Ishikawa (cell line): Measurements from ENCODE around the gene TCF4.

Source experiments
- CEBPB ChIP-seq: IDR thresholded peaks from 2 replicates; pipeline ENCODE4 v1.6.1; 2012
- CREB1 ChIP-seq: IDR thresholded peaks from 2 replicates; pipeline ENCODE4 v1.6.1; 2012; ENCODE audit warnings: low read depth
- EGR1 ChIP-seq: IDR thresholded peaks from 2 replicates; pipeline ENCODE4 v1.6.1; 2012
- EP300 ChIP-seq: IDR thresholded peaks from 2 replicates; pipeline ENCODE4 v1.6.1; 2012; ENCODE audit warnings: borderline replicate concordance
- FOXM1 ChIP-seq: IDR thresholded peaks from 2 replicates; pipeline ENCODE4 v1.6.1; 2012; ENCODE audit warnings: low read depth, borderline replicate concordance
- NFIC ChIP-seq: IDR thresholded peaks from 2 replicates; pipeline ENCODE4 v1.6.1; 2012
- RAD21 ChIP-seq: IDR thresholded peaks from 2 replicates; pipeline ENCODE4 v1.6.1; 2012; ENCODE audit warnings: low read depth
- REST ChIP-seq: IDR thresholded peaks from 2 replicates; pipeline ENCODE4 v1.6.1; 2012; ENCODE audit warnings: low read depth, mild to moderate bottlenecking
- TAF1 ChIP-seq: IDR thresholded peaks from 2 replicates; pipeline ENCODE4 v1.6.1; 2012; ENCODE audit warnings: low read depth, mild to moderate bottlenecking
- TCF12 ChIP-seq: IDR thresholded peaks from 2 replicates; pipeline ENCODE4 v1.6.1; 2012; ENCODE audit warnings: low read depth
- TEAD4 ChIP-seq: IDR thresholded peaks from 2 replicates; pipeline ENCODE4 v1.6.1; 2012
- USF1 ChIP-seq: IDR thresholded peaks from 2 replicates; pipeline ENCODE4 v1.6.1; 2012
- YY1 ChIP-seq: IDR thresholded peaks from 2 replicates; pipeline ENCODE4 v1.6.1; 2012; ENCODE audit warnings: low read depth
- ZBTB7A ChIP-seq: IDR thresholded peaks from 2 replicates; pipeline ENCODE4 v1.6.1; 2012; ENCODE audit warnings: low read depth
- TF ChIP-seq, protein P1 (sequence below): IDR thresholded peaks from 2 replicates; pipeline ENCODE4 v1.6.1; 2012

TCF4 gene

DNA sequence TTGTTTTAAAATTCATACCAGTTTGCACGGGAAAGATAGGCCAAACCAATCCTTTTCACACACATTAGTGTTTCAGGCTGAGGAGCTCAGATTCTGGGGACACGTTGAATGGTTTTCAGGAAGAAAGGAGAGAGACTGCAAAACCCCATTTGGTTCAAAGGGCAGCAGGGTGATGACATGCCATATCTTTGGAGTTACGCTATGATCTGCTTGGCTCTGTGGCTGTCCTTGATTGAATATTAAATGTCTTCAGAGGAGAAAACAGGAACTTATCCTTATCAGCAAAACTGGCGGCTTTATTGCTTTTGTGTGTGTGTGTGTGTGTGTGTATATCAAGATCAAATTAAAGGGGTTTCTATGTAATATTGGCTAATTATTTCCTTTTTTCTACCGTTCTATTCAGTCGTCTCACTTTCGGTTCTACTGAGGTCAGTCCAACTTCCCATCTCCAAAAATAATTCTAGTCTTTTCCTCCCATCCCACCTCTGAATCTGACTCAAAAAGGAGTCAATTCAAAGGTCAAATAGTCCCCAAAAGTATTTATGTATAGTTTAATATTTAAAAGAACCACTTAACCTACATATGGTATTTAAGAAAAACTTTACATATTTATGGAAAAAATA lies 335.8 kb downstream of the TCF4 start:
- no peak for TF ChIP-seq CREB1

DNA sequence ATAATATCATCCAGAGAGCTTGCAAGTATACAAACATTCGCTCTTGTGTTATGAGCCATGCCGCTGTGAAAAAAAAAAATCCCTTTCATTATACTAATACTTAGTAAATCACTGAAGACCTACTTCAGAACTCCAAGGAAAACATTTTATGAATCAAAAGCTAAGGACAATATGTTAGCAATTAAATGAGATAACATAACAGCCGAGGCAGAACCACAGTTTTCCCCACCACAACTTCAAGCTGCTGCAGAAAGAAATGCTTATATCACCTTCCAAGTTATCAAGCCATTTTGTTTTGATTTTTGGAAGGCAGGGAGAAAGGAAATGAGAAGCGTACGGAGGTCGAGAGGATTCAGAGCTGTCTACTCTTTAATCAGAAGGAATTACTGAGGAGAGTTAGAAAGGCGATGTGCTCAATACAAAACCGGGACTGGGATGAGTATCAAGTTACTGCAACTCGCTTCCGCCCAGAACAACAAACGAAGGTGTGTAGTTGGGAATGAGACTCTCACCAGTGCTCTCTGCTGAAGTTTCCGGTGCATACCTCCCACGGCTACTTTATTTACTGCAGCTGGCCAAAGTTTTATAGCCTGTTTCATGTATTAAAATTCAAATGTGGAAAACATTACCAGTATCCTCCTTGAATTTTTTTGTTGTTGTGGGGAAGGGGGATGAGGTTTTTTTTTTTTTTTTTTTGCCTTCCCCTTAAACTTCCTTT lies 336.6 kb downstream of the TCF4 start:
- TF ChIP-seq ZBTB7A (no peak), TCF12 (no peak), TEAD4 (no peak), RAD21 (no peak), REST (no peak), EP300 (no peak), YY1 (no peak), USF1 (no peak)

- no peak for TF ChIP-seq YY1
Measured at GRCh38 chr18:55250768-55251173, 337.2 kb downstream of the TCF4 start.

DNA sequence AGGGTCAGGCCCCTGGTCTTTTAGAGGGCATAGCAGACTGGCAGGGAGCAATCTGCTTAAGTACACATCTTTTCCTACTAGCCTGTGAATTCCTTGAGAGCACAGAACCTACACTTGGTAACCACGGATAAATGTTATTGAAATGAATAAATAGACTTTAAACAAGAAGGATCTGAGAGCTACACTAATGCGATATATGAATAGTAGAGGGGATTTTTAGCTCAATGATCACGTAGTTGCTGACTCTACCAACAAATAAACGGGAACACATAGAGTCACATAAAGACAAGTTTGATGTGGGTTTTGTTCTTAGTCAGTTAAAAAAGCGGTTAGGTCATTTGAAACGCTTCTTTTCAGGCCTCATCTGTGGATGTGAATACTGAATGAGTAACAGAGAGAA lies 338.4 kb downstream of the TCF4 start:
- no peak for TF ChIP-seq NFIC
- TF ChIP-seq RAD21, result no peak
- no peak for TF ChIP-seq CREB1
- no peak for TF ChIP-seq ZBTB7A
- no peak for TF ChIP-seq CEBPB
- TF ChIP-seq REST, result no peak
- TF ChIP-seq FOXM1, result no peak
- TF ChIP-seq EP300, result no peak
- TF ChIP-seq TCF12, result no peak
- no peak for TF ChIP-seq TAF1
- no peak for TF ChIP-seq USF1
- TF ChIP-seq EGR1, result no peak
- TF ChIP-seq YY1, result no peak
- TF ChIP-seq TEAD4, result no peak
- TF ChIP-seq, protein P1, sequence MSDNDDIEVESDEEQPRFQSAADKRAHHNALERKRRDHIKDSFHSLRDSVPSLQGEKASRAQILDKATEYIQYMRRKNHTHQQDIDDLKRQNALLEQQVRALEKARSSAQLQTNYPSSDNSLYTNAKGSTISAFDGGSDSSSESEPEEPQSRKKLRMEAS, result no peak

DNA sequence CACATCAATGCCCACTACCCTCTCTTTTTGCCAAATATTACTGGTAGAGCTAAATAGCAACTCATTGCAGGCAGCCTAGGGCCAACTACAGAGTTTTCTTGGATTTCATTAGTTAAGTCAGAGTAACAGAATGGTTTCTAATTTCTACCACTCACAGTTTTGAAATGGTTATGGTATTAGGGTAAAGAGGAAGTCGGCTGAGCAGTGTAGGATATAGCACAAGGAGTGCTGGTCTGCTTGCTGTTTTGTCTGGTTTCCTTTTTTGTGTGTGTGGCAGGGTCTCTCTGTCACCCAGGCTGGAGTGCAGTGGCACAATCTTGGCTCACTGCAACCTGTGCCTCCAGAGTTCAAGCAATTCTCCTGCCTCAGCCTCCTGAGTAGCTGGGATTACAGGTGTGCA lies 339.5 kb downstream of the TCF4 start:
- no peak for TF ChIP-seq USF1

DNA sequence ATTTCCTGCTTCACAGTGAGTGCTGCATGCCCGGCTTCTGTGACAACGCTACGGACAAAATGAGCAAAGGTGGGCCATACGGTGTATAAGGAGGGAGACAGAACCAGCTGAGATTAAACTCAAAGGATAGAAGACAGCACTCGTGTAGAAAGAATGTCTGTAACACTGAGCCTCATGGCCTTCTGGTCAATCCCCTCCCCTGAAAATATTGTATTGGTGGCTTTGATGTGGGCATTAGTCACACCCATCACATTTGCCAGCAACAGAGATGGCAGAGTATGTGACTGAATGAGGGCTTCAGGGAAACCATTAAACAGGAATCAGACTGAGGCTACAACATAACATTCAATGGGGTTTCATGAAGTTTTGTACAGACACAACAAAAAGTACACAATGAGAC lies 341.0 kb downstream of the TCF4 start:
- TF ChIP-seq TAF1, result no peak
- TF ChIP-seq TEAD4, result no peak
- no peak for TF ChIP-seq USF1
- no peak for TF ChIP-seq ZBTB7A
- TF ChIP-seq TCF12, result no peak
- no peak for TF ChIP-seq REST
- no peak for TF ChIP-seq CREB1
- no peak for TF ChIP-seq EGR1
- TF ChIP-seq EP300, result no peak
- no peak for TF ChIP-seq YY1
- TF ChIP-seq, protein P1, result no peak
- TF ChIP-seq NFIC, result no peak
